Adrenal gland (tissue), 19 donors: ENCODE measurements around the gene PPIL4. TPM values are rescaled to one million over a fixed set of nuclear protein-coding genes. Genes with fewer than 3 reads are reported as not detected.

ENCODE experiments used
- DNase-seq, 7 donors: peaks; one replicate each; pipeline ENCODE4 v3.0.0-alpha.2; 2019 to 2020
- H3K27ac ChIP-seq, 5 donors: fragments of 200-600 bp; sonication (generic) in 4 of 5; 1 replicate in 3 of 5; 2 replicates in 2 of 5; pipeline versions ENCODE4 v1.5.1 to v1.8.0; 2016 to 2020; ENCODE audit warnings: mild to moderate bottlenecking in 1 of 5
- H3K27me3 ChIP-seq: fragments of 200-600 bp; 2 replicates; pipeline ENCODE4 v1.8.0; 2021
- H3K36me3 ChIP-seq, 2 donors: fragments of 200-600 bp; replicated peaks in 1 of 2; 1 replicate in 1 of 2; 2 replicates in 1 of 2; pipeline versions ENCODE4 v1.5.1 to v1.8.0; 2018 to 2022
- H3K4me1 ChIP-seq, 2 donors: fragments of 200-600 bp; replicated peaks in 1 of 2; 1 replicate in 1 of 2; 2 replicates in 1 of 2; pipeline versions ENCODE4 v1.5.1 to v1.8.0; 2018 to 2021
- H3K4me3 ChIP-seq, 4 donors: fragments of 200-600 bp; sonication (generic) in 3 of 4; one replicate each; pipeline ENCODE4 v1.5.1; 2016 to 2018
- H3K9me3 ChIP-seq, 3 donors: fragments of 200-600 bp; sonication (generic) in 1 of 3; replicated peaks in 1 of 3; 1 replicate in 2 of 3; 2 replicates in 1 of 3; pipeline versions ENCODE4 v1.5.1 to v1.8.0; 2016 to 2021
- CTCF ChIP-seq, 6 experiments: fragments of 450-650 bp in 4 of 6; fragments of 200-600 bp in 2 of 6; sonication (generic) in 1 of 6; IDR thresholded peaks; 1 replicate in 5 of 6; 2 replicates in 1 of 6; pipeline versions ENCODE4 v1.5.1 to v1.8.0; 2016 to 2021; ENCODE audit warnings: antibody characterized with exemption in 6 of 6, mild to moderate bottlenecking in 2 of 6, moderate library complexity in 1 of 6
- POLR2A ChIP-seq, 2 donors: fragments of 450-650 bp; IDR thresholded peaks; one replicate each; pipeline ENCODE4 v1.6.1; 2017; ENCODE audit warnings: antibody characterized with exemption in 2 of 2, mild to moderate bottlenecking in 2 of 2, moderate library complexity in 1 of 2
- WGBS, 4 donors: extraction: QIAGEN DNeasy Blood & Tissue Kit in 2 of 4; methylation state at CpG; one replicate each; pipeline versions ENCODE4 v1.1.5 to v1.1.7; 2013 to 2017; 5-methylcytosine and 5-hydroxymethylcytosine counted together
- intact Hi-C, 2 donors: fragments of 100-400 bp; cut with DNase I; formaldehyde crosslinking; loops; one replicate each; pipeline versions ENCODE4 v1.14.1 to v1.15.0; 2022 to 2023
- long read RNA-seq, 10 donors: library from polyadenylated mRNA in 3 of 10; unstranded in 2 of 10; stranded (forward) in 1 of 10; transcript quantifications; one replicate each; pipeline ENCODE4 v2.0.0 and lab custom pipeline, GENCODE V29; 2021 to 2026
- polyA plus RNA-seq, 3 donors: library from polyadenylated mRNA; stranded (reverse); fragments of 200-250 nt in 2 of 3; fragments of 350-450 nt in 1 of 3; fragmentation: Illumina TruSeq in 1 of 3; extraction: RNeasy Lipid Tissue Mini Kit (QIAGEN cat#74804) in 1 of 3; gene quantifications; one replicate each; pipeline ENCODE4 v1.2.3, GENCODE V29; 2013 to 2014
- total RNA-seq, 9 donors: library from RNA; depleted of rRNA in 4 of 9; stranded (reverse); fragments of >200 nt in 4 of 9; fragments of 120-200 nt in 1 of 9; fragmentation: NEBNext Ultra II Directional in 1 of 9; extraction: Animal tissue kit (Norgen Biotek cat#: 25700) in 1 of 9; gene quantifications; one replicate each; pipeline versions ENCODE4 v1.1.0 to v1.2.4, GENCODE V29; 2013 to 2023
- donor health status: healthy with polysubstance abuse.
- donor health status: Bipolar disorder and iron deficiency.
- donor health status: DM: yes; HTN: yes; CAD: no.
- donor health status: DM: no; HTN: no; CAD: no.
- donor health status: DM: no; HTN: no; CAD: no.
- donor health status: DM: yes; HTN: yes; CAD: no.

PPIL4 gene
- 10 to 100 TPM; 17.8 to 56.9 (median 26.2) TPM for total RNA-seq
- 10 to 100 TPM; 15.1 to 38.6 (median 19.1) TPM for polyA plus RNA-seq
- long read RNA-seq, donor 1, transcript PPIL4-201 (13 exons, 2,232 nt), result major isoform, 7 of 12 reads
- long read RNA-seq, donor 1, partial matches to known transcripts, result 5 of 12 reads
- long read RNA-seq, donor 1, other reads (novel, unspliced or antisense), result 0 of 12 reads
- long read RNA-seq, donor 2, transcript PPIL4-201 (13 exons, 2,232 nt), result major isoform, 5 of 6 reads
- long read RNA-seq, donor 2, partial matches to known transcripts, result 0 of 6 reads
- long read RNA-seq, donor 2, other reads (novel, unspliced or antisense), result 0 of 6 reads
- long read RNA-seq, donor 3, partial matches to known transcripts, result 0 of 4 reads
- long read RNA-seq, donor 3, other reads (novel, unspliced or antisense), result 0 of 4 reads
- long read RNA-seq, donor 4, transcript PPIL4-201 (13 exons, 2,232 nt), result major isoform, 15 of 30 reads
- long read RNA-seq, donor 4, partial matches to known transcripts, result 13 of 30 reads
- long read RNA-seq, donor 4, other reads (novel, unspliced or antisense), result 2 of 30 reads
- long read RNA-seq, donor 5, transcript PPIL4-201 (13 exons, 2,232 nt), result major isoform, 39 of 44 reads
- long read RNA-seq, donor 5, partial matches to known transcripts, result 3 of 44 reads
- long read RNA-seq, donor 5, other reads (novel, unspliced or antisense), result 2 of 44 reads
- long read RNA-seq, donor 6, transcript PPIL4-201 (13 exons, 2,232 nt), result major isoform, 11 of 20 reads
- long read RNA-seq, donor 6, partial matches to known transcripts, result 7 of 20 reads
- long read RNA-seq, donor 6, other reads (novel, unspliced or antisense), result 2 of 20 reads
- long read RNA-seq, donor 7, partial matches to known transcripts, result 0 of 1 reads
- long read RNA-seq, donor 7, other reads (novel, unspliced or antisense), result 0 of 1 reads
- long read RNA-seq, donor 8, partial matches to known transcripts, result 0 of 4 reads
- long read RNA-seq, donor 8, other reads (novel, unspliced or antisense), result 0 of 4 reads
- long read RNA-seq, donor 9, transcript PPIL4-201 (13 exons, 2,232 nt), result major isoform, 7 of 8 reads
- long read RNA-seq, donor 9, partial matches to known transcripts, result 0 of 8 reads
- long read RNA-seq, donor 9, other reads (novel, unspliced or antisense), result 0 of 8 reads
- long read RNA-seq, donor 10, transcript PPIL4-201 (13 exons, 2,232 nt), result major isoform, 6 of 6 reads
- long read RNA-seq, donor 10, partial matches to known transcripts, result 0 of 6 reads
- long read RNA-seq, donor 10, other reads (novel, unspliced or antisense), result 0 of 6 reads

DNA sequence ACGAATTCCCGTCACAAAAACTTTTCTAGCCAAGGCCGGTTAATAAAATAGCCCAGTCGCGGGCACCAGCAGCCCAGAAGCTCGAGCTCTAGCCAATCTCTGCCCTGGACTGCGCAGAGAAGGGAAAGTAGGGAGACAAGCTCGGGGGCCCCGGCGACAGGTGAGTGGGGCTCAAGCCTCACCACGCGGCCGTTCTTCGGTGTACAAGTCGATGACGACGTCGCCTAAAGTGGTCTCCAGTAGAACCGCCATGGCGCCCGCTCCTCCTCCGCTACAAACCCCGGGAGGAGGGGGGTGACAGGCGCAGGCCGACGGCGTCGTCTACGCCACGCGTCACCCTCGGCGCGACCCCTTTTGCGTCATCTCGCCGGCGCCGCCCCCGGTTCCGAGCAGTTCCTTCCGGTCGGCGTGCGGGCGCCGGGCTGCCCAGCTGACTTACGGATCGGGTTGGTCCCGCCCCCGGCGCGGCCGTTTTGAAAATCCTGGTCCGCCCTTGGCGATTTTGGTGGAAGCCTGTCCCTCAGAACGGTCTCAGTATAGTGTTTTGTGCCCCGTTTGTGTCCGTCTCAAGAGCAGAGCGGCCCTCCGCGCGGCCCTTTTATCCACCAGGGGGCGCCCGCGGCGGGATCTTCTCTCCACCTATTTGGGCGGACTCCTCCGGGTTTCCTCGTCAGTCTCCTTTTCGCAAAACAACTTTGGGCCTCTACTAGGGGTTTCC lies at the start of gene PPIL4:
TSS of gene PPIL4 (minus strand) at position 290 of the 718 bp plus-strand sequence. CDS start at position 252, 38 bp downstream.
- peak within 1 kb of the TSS; percentile 82 to 99 (median 97) for H3K27ac ChIP-seq
- intact Hi-C loops, result no loop called here
- H3K27me3 ChIP-seq, result no peaks in the 10 kb centered on the region
- peak within 1 kb of the TSS; percentile 73 to 98 (median 86) for H3K4me3 ChIP-seq
- H3K4me1 ChIP-seq, result peaks cover 18 to 35% of the 10 kb centered on the region in 2 donors
- peak; percentile 96 to 98 (median 97) for DNase-seq
- TF ChIP-seq CTCF (IDR thresholded peaks at IDR 0.05), result peak; percentile 60 to 86 (median 79)
- TF ChIP-seq POLR2A (IDR thresholded peaks at IDR 0.05), result peak; percentile 73 to 85
- WGBS, 4 donors, result 0 to 1% (median 0%) methylated on average over 13 to 71 of the region's 71 CpGs
- H3K36me3 ChIP-seq, result peaks cover 0 to under 1% of the 10 kb centered on the region in 2 donors
- no peaks in the 10 kb centered on the region for H3K9me3 ChIP-seq

GRCh38 chr6:149593408-149593807 lies 47.6 kb upstream of the PPIL4 start:
- H3K4me3 ChIP-seq, result no peak overlapping the region
- no peaks in the 10 kb centered on the region for H3K4me1 ChIP-seq
- intact Hi-C loops, result no loop called here
- DNase-seq, result no peak
- no peak for TF ChIP-seq CTCF (IDR thresholded peaks at IDR 0.05)
- no peak for TF ChIP-seq POLR2A (IDR thresholded peaks at IDR 0.05)
- no peaks in the 10 kb centered on the region for H3K27me3 ChIP-seq
- peaks cover 0 to 51% of the 10 kb centered on the region in 2 donors for H3K36me3 ChIP-seq
- 100% methylated on average over 1 of the region's 1 CpG for WGBS, 4 donors
- no peak overlapping the region for H3K27ac ChIP-seq
- H3K9me3 ChIP-seq, result no peaks in the 10 kb centered on the region

DNA sequence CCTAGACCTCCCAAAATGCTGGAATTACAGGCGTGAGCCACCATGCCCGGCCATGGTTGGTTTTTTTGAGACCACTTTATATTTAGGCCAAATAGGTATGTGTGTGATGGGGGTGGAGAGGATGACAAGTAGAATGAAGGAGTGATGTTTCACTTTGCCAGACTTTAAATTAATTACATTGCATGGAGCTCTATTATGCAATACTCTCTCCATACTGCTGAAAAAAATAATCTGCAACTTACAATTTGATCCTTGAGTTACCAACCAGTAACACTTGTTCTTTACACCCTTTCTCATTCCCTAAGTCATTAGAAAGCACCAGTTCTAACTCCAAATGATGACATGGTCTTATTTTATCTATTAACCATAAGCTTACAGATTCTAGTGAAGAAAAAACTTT lies 47.1 kb upstream of the PPIL4 start:
- DNase-seq, result no peak
- whole genome bisulfite sequencing, 4 donors, result 91 to 100% (median 97%) methylated on average over 2 of the region's 2 CpGs
- H3K27me3 ChIP-seq, result no peaks in the 10 kb centered on the region
- H3K4me3 ChIP-seq, result no peak overlapping the region
- H3K9me3 ChIP-seq, result no peaks in the 10 kb centered on the region
- TF ChIP-seq CTCF (IDR thresholded peaks at IDR 0.05) (no peak), POLR2A (IDR thresholded peaks at IDR 0.05) (no peak)
- peaks cover 0 to 53% of the 10 kb centered on the region in 2 donors for H3K36me3 ChIP-seq
- intact Hi-C loops, result no loop called here
- no peak overlapping the region for H3K27ac ChIP-seq
- no peaks in the 10 kb centered on the region for H3K4me1 ChIP-seq
